Raji (cell line): ENCODE results near the gene CELF2.

Experiments used
- POLR2A ChIP-seq: IDR thresholded peaks from 2 replicates; pipeline ENCODE4 v1.6.1; 2011; ENCODE audit warnings: low read depth, low read length, control low read depth; ENCODE audit not compliant: insufficient read depth

The CELF2 gene

DNA sequence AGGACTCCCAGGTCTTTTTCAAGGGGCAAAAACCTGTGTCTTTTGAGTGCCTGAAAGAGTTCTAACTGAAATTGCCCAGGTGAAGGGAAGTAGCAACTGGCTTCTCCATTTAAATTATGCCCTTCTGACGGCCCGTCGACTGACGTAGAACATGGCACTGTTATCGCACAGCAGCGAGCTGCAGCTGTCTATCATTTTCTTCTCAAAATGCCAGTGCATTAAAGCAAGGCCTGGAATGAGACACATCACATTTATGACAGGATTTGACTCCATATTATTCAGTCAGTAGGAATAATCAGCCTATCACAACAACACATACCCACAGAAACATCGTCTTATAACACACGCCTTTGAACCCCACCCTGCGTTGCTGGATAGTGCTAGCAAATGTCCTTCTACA is 69.7 kb downstream of the CELF2 start:
- TF ChIP-seq POLR2A: no peak

DNA sequence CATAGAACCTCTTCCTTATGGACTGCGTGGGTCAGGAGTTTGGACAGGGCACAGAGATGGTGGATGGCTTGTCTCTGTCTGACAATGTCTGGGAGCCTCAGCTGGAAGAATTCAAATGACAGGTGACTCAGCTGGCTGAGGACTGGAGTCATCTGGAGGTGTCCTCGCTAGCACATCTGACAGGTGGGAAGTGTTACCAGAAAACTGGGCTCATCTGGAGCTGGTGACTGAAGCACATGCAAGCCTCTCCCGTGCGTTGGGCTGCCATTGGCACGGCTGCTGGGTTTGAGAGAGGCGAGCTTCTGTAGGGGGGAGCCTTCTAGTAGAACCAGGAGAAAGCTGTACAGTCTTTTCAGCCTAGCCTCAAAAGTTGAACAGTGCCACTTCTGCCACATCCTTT is 71.0 kb downstream of the CELF2 start:
- TF ChIP-seq POLR2A: no peak

- TF ChIP-seq POLR2A: no peak
Observed at GRCh38 chr10:11089272-11089671, 71.6 kb downstream of the CELF2 start.

GRCh38 chr10:11091517-11092102 is 73.9 kb downstream of the CELF2 start:
- TF ChIP-seq POLR2A: no peak

GRCh38 chr10:11093771-11094736 is 76.4 kb downstream of the CELF2 start:
- TF ChIP-seq POLR2A: no peak

DNA sequence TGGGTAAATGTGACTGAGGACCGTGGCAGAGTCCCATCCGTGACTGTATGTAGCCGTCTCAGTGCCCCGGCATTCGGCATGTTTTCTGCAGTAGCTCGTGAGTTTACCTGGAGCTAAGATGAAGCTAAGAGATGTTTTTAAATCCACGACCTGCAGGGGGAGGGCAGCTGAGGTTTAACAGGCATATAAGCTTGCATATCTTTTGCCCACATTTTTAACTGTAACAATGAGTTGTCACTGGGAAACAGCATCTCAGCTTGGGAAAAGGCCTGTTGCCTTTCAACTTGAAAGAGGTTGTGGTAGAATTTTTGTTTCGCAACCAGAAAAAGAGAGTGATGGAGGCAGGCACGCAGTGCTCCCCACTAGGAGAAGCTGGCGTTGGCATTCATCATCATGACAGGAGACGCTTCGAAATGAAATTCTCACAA is 77.7 kb downstream of the CELF2 start:
- TF ChIP-seq POLR2A: no peak

GRCh38 chr10:11096422-11096821 is 78.8 kb downstream of the CELF2 start:
- no peak for TF ChIP-seq POLR2A

GRCh38 chr10:11097686-11098085 is 80.0 kb downstream of the CELF2 start:
- no peak for TF ChIP-seq POLR2A

DNA sequence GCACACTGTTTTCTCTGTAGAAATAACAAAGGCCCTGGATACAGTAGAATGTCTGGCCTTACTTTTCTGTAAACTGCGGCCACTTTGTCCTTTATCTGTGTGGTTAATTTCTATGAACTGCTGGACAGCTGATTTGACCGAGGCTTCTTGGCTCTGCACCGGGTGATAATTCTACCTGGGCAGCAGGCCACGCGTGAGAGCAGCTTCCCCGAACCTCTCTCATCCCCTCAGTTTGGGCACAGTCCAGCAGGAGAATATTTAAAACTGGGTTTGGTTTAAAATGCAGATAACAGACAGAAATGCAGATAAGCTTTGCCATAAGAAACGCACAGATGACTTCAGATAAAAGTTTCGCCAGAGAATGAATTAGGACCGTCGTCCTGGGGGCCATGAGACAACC is 81.0 kb downstream of the CELF2 start:
- TF ChIP-seq POLR2A: no peak

DNA sequence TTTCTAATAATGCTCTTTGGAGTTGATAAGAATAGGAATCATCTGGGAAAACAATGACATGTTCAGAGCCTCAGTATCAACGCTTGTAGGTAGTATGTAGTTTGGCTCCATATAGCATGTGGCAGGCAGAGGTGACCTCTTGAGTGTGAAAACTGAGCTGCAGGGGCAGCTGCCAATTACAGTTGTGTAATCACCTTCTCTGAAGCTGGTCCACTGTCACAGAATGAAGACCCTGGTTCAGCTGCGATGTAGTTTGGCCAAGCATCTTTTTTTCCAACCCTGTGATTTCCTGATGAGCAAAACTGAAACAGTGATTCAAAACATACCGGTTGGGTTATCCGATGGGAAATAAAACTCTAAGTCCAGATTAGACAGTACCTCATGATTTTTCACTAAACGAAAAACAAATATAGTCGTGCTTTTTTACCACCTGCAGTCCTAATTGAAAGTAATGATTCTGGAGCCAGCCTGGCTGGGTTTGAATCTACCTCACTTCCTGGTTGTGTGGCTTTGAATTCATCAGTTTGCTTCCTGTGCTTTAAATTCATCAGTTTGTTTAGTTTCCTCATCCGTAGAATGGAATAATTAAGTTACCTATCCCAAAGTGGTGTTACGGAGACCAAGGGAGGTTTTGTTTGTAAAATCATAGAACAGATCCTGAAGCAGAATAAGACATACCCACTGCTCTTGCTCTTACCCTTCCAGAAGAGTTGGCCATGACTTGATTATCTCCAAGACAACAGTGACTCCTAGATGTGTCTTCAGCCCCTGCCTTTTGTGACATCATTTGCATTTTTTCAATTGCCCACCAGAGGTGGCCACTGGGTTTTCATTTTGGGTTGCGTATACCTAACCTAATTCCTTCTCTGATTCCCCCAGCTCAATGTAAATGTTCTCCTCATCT is 87.4 kb downstream of the CELF2 start:
- TF ChIP-seq POLR2A: no peak

DNA sequence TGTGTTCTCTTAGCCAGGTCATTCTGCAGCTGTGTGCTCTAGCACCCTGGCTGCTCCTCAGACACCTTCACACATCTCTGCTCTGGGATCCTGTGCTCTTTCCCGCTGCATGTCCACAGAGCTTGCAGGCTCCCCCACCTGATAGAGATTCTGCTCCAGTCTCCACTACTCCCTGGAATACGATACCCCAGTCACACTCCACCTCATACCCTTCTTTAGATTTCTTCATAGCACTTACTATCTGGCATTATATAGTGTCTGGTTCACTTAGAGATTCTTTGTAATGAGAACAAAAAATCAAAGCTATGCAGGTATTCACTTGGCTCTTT is 88.0 kb downstream of the CELF2 start:
- no peak for TF ChIP-seq POLR2A

DNA sequence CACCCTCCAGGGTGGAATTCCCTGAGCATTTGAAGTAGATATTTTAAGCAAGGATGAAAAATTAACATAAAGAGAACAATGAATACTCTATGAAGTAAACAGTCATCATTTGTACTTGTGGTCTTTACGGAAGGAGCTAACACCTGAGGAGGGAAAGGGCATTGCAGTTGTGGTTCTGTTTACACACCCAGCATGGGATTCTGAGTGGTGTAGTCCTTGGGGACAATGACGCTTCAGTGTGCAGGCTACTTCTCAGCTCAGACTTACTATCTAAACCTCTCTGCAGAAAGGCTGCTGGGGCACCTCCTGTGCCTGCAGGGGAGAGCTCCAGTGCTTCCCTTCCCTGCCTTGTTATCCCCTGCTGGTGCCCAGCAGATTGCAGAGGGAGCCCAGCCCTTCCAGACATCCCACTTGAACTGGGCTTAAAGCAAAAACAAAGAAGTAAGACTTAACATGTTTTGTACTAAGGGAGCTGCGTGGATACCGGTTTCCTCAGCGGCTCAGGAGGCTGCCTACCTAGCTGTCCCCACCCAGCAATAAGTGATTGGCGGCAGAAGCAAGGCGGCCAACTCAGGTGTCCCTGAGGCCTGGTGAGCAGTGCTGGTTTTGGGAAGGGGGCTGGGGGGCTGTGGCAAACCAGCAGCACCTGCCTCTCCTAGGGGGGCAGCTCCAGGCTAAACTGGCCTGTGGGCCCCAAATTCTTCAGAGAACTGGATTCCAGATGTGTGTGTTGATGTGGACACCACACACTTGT is 89.1 kb downstream of the CELF2 start:
- no peak for TF ChIP-seq POLR2A

GRCh38 chr10:11107948-11108347 is 90.3 kb downstream of the CELF2 start:
- TF ChIP-seq POLR2A: no peak

GRCh38 chr10:11108356-11108755 is 90.7 kb downstream of the CELF2 start:
- TF ChIP-seq POLR2A: no peak

- no peak for TF ChIP-seq POLR2A
Observed at GRCh38 chr10:11109590-11109989, 91.9 kb downstream of the CELF2 start.
